Osteoblast (primary cell): ENCODE measurements around the gene MAF. TPM values are rescaled to one million over a fixed set of nuclear protein-coding genes. Genes with fewer than 3 reads are reported as not detected.

ENCODE experiments used
- DNase-seq: peaks from one replicate; pipeline ENCODE4 v3.0.0; 2011; ENCODE audit warnings: low spot score, mixed read lengths; ENCODE audit not compliant: insufficient read length; ENCODE audit errors: missing footprints
- H2AFZ ChIP-seq: 2 replicates; pipeline ENCODE4 v1.6.0; 2011; ENCODE audit warnings: mild to moderate bottlenecking, low read length
- H3K27ac ChIP-seq: 2 replicates; pipeline ENCODE4 v1.5.1; 2011; ENCODE audit warnings: mild to moderate bottlenecking, low read depth, low read length, moderate library complexity
- H3K27me3 ChIP-seq: 2 replicates; pipeline ENCODE4 v1.6.0; 2012; ENCODE audit warnings: mild to moderate bottlenecking, control low read depth, inconsistent platforms, low read length, moderate library complexity; ENCODE audit not compliant: insufficient read depth
- H3K36me3 ChIP-seq: 2 replicates; pipeline ENCODE4 v1.5.1; 2011; ENCODE audit warnings: mild to moderate bottlenecking, low read length, control low read depth, moderate library complexity; ENCODE audit not compliant: insufficient read depth
- H3K4me1 ChIP-seq: 2 replicates; pipeline ENCODE4 v1.5.1; 2011; ENCODE audit warnings: mild to moderate bottlenecking, low read length, control low read depth, moderate library complexity; ENCODE audit not compliant: insufficient read depth
- H3K4me2 ChIP-seq: 2 replicates; pipeline ENCODE4 v1.6.0; 2011; ENCODE audit warnings: mild to moderate bottlenecking, low read length; ENCODE audit not compliant: insufficient read depth
- H3K4me3 ChIP-seq: fragments of 200-600 bp; sonication (generic); 3 replicates; pipeline ENCODE4 v1.5.1; 2012; ENCODE audit warnings: mild to moderate bottlenecking, low read length, inconsistent platforms; ENCODE audit not compliant: insufficient read depth
- H3K79me2 ChIP-seq: 2 replicates; pipeline ENCODE4 v1.6.0; 2012; ENCODE audit warnings: mild to moderate bottlenecking, low read length, control low read depth, inconsistent platforms; ENCODE audit not compliant: insufficient read depth
- H3K9me3 ChIP-seq: 2 replicates; pipeline ENCODE4 v1.5.1; 2011; ENCODE audit warnings: low read depth, low read length, control low read depth
- H4K20me1 ChIP-seq: 2 replicates; pipeline ENCODE4 v1.6.0; 2012; ENCODE audit warnings: mild to moderate bottlenecking, low read length, control low read depth; ENCODE audit not compliant: insufficient read depth
- CTCF ChIP-seq: IDR thresholded peaks from 2 replicates; pipeline ENCODE4 v1.5.1; 2011; ENCODE audit warnings: mild to moderate bottlenecking, low read depth, low read length, moderate library complexity; ENCODE audit errors: extremely low read depth
- total RNA-seq: library from RNA; depleted of rRNA; stranded (reverse); fragments of >200 nt; gene quantifications from 2 replicates; pipeline ENCODE4 v1.2.3, GENCODE V29; 2012

MAF gene
- total RNA-seq, 1 donor = 40.2 TPM

GRCh38 chr16:79598348-79599181, 2.0 kb downstream of the MAF start:
- H3K79me2 ChIP-seq = peaks cover 2% of the 10 kb centered on the region
- H3K9me3 ChIP-seq = no peaks in the 10 kb centered on the region
- H2AFZ ChIP-seq = peak overlapping the region; percentile 93
- no peaks in the 10 kb centered on the region for H3K36me3 ChIP-seq
- H3K27ac ChIP-seq = no peak overlapping the region
- TF ChIP-seq CTCF = no peak
- peaks cover 8% of the 10 kb centered on the region for H3K4me1 ChIP-seq
- DNase-seq = peak; percentile 90
- peak overlapping the region; percentile 81 for H3K4me2 ChIP-seq
- H3K4me3 ChIP-seq = peak overlapping the region; percentile 74
- H4K20me1 ChIP-seq = no peaks in the 10 kb centered on the region
- H3K27me3 ChIP-seq = peaks cover 11% of the 10 kb centered on the region

GRCh38 chr16:79598063-79598347, 2.5 kb downstream of the MAF start:
- Histone ChIP-seq H3K4me3 (peak overlapping the region; percentile 74), H2AFZ (no peak overlapping the region), H3K9me3 (no peaks in the 10 kb centered on the region), H3K27ac (no peak overlapping the region), H3K4me1 (peaks cover 8% of the 10 kb centered on the region), H4K20me1 (no peaks in the 10 kb centered on the region), H3K27me3 (peaks cover 11% of the 10 kb centered on the region), H3K4me2 (peak overlapping the region; percentile 81), H3K36me3 (no peaks in the 10 kb centered on the region), H3K79me2 (peaks cover 2% of the 10 kb centered on the region)
- no peak for DNase-seq
- no peak for TF ChIP-seq CTCF

- Histone ChIP-seq H2AFZ (no peak overlapping the region), H3K27ac (no peak overlapping the region), H4K20me1 (no peaks in the 10 kb centered on the region), H3K9me3 (no peaks in the 10 kb centered on the region), H3K4me2 (peak overlapping the region; percentile 81), H3K4me3 (peak overlapping the region; percentile 74), H3K36me3 (no peaks in the 10 kb centered on the region), H3K27me3 (peaks cover 11% of the 10 kb centered on the region), H3K79me2 (peaks cover 2% of the 10 kb centered on the region), H3K4me1 (peaks cover 8% of the 10 kb centered on the region)
- peak; percentile 86 for DNase-seq
- no peak for TF ChIP-seq CTCF
Measured at GRCh38 chr16:79597277-79598062, 3.1 kb downstream of the MAF start.

GRCh38 chr16:79595931-79596450, 4.5 kb downstream of the MAF start:
- no peaks in the 10 kb centered on the region for H3K36me3 ChIP-seq
- no peak for DNase-seq
- H3K27me3 ChIP-seq = peaks cover 11% of the 10 kb centered on the region
- no peak overlapping the region for H2AFZ ChIP-seq
- H3K9me3 ChIP-seq = no peaks in the 10 kb centered on the region
- H3K4me3 ChIP-seq = no peak overlapping the region
- peaks cover 2% of the 10 kb centered on the region for H3K79me2 ChIP-seq
- TF ChIP-seq CTCF = no peak
- H3K4me1 ChIP-seq = peaks cover 8% of the 10 kb centered on the region
- H3K27ac ChIP-seq = no peak overlapping the region
- H4K20me1 ChIP-seq = no peaks in the 10 kb centered on the region
- peak overlapping the region; percentile 81 for H3K4me2 ChIP-seq
